Glomerular endothelial cell (primary cell): ENCODE measurements around the gene ST6GALNAC4. TPM values are rescaled to one million over a fixed set of nuclear protein-coding genes. Genes with fewer than 3 reads are reported as not detected.

ENCODE experiments used
- DNase-seq: peaks from one replicate; pipeline ENCODE4 v3.0.0-alpha.2; 2011; ENCODE audit warnings: low read depth, low spot score; ENCODE audit errors: extremely low read depth
- total RNA-seq: library from RNA; depleted of rRNA; stranded (reverse); fragments of >200 nt; gene quantifications from 2 replicates; pipeline ENCODE4 v1.2.3, GENCODE V29; 2015

Gene ST6GALNAC4
- total RNA-seq, 1 donor from 2014 or later: 59.7 TPM

DNA sequence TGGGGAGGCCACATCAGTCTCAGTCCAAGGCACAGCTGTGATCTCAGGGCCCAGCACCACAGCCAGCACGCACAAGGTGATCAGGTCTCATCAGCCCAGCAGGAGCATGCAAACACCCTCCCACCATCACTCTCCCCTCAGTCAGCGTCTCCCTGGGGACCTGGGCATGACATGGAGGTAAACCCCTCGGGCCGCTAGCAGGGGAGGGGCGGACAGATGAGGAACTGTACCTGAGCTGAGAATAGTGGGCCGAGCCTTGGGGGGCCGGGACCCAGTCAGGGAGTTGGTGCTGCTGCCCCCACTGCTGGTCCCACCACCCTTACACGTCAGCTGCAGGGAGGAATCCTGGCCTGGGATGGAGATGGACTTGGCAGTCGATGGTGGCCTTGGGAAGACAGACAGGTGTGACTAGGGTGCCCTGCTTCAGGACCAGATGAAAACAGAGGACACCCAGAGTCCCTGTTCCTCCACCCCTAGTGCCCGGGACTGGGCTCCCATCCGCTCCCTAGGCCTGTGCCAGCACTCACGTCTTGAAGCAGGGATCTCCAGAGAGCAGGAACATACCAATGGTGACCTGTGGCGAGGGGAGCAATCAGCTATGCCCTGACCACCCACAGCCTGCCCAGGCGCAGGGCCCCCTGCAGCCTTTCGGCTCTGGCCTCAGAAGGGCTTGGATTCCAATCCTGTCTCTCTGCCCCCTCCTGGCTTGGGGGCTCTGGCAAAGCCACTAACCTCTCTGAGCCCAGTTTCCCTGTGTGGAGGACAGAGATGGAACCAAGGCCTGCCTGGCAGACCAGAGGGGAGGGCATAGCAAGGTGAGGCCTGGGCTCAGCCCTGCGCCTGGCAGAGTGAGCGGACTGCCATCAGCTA is 31.2 kb upstream of the ST6GALNAC4 start:
- no peak for DNase-seq

DNA sequence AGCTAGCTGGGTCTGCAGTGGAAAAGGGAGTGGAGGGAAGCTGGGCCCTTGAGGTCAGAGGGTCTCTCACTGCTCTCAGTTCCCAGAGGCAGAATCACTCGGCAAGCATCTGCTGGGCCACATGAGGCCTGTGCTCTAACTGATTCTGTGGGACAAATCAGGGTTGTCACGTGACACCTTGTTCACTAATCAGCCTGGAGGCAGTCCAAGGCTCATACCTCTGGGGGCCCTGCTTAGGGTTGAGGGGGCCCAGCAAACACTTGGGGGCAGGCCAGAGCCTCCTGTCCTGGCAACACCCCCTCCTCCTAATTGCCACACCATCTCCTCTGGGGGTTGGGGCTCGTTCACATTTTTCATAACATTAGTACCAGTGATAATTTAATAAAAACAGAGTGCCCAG is 29.9 kb upstream of the ST6GALNAC4 start:
- no peak for DNase-seq

DNA sequence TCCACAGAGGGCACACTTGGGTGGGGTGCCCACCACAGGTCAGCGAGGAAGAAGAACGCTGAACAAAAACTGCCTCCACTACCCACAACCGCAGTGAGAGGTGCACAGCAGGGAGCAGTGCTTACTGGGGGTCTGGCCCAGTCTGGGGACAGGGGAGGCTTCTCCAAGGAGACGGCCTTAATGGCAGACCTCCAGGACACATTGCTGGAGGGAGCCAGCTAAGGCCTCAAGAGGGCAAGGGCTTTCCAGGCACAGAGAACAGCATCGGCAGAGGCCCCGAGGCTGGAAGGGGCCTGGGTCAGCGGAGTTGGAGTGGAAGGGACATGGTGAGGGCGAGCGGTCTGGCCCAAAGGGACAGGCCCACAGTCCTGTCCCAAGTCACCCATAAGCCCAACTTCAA is 29.1 kb upstream of the ST6GALNAC4 start:
- no peak for DNase-seq

DNA sequence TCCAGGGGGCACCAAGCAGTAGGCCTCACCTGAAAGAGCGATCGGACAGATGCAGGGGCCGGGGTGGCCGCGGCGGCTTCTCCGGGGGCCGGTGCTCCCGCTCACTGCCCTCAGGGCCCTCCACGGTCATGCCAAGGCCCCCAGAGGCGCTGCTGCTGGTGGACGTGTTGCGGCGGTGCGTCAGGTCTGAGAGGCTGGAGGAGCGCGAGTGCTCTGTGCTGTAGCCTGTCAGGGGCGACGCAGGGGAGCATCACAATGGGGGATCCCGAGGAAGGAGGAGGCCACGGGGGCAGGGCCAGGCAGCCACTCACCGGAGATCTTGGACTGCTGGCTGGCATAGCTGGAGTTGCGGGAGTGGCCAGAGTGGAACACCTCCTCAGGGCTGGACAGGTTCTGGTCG is 28.5 kb upstream of the ST6GALNAC4 start:
- DNase-seq: no peak

DNA sequence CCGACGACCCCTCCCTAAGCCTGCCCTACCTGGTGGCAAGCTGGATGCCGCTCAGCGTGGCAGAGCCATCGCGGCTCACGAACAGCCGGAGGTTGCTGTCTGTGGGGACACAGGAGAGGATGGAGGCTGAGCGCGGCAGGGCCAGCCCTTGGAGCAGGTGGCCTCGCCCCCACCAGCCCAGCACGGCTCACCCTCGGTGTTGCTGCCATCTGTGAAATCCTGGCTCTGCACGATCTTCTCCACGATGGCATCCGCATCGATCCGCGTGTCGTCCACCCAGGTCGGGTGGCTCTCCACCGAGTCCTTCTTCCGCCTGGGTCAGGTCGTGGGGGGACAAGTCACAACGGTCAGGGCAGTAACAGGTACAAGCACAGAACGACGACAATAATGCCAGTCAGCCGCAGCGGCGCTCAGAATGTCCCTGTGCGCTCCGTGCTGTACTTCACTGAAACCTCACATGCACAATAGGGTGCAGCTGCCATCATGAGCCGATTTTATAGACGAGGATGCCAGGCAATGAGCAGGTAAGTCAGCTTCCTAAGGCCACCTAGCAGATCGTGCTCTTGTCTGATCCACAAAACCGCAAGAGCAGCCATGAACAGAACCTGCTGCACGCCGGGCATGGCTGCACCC is 27.9 kb upstream of the ST6GALNAC4 start:
- DNase-seq: no peak

DNA sequence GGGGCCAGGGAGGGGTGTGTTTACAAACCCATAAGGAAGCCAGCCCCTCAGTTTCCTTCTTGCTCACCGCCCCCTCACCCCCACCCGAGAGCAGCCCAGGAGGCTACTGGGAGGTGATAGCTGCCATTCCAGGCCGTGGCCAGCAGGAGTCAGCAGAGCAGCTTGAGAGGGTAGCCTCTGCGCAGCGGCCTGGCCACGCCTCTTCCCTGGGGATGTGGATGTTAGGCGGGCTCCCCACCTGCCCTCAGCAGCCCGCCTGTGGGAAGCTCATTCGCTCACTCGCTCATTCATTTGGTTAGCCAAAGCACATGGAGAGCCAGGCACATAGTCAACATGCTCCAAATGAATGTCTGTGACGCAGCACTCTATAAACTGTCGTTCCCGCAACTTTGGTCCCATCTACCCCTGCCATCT is 26.9 kb upstream of the ST6GALNAC4 start:
- no peak for DNase-seq

DNA sequence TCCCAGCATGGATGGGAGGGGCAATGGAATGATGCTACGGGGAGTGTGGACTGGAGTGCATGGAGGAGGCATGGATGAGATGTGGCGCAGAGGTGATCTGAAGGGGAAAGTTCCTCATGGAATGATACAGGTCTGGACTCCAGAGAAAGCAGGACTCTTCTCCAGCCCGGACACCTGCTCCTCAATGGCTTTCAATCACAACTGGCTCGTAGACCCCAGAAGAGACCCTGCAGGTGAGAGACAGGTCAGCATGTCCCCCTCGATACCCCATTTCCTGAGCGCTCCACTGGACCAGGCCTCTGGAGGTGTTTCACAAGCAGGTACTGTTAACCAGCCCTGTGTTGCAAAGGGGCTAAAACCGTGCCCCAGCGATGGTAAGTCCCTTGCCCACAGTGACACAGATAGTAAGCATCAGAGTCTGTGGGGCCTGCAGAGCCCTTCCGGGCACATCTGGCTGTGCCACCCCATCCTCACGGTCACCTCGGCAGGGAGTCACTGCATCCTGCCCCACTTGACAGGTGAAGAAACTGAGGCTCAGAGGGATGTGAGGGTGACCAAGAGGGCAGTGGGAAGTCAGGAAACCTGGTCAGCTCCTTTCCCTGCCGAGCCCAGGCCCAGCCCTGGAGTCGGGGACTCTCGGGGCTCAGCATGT is 26.3 kb upstream of the ST6GALNAC4 start:
- DNase-seq: no peak

DNA sequence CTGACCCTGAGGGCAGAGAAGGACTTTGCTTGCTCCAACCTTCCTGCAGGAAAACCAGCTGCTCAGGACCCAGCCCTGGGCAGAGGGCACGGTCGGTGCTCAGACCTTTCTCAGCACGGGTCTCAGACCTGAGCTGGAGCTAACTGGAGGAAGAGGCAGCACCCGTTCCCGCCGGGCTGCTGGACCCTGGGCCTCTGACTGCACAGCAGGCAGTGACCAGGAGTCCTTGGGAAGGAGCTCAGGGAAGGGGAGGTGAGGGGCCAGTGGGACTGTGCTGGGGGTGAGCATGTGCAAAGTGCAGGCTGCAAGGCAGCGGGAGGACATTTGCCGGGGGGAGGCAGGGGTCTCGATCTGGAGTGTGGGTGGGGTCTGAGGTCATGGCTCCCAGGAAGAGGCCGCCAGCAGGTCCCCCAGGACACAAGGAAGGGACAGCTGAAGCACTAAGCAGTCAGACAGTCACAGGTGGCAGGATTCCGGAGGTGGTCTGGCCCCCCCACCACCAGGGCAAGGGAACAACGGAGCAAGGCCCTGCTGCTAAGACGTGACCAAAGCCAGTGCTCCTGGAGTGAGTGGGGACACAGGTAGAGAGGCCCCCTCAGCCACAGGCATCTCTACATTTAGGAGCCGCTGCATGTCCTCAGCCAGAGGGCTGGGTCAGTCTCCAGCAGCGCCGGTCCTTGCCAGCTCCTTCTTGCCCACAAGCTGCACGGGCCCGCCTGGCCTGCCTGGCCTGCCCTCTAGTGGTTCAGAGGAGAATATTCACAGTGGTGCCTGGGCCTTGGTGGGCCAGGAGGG is 25.6 kb upstream of the ST6GALNAC4 start:
- no peak for DNase-seq

DNA sequence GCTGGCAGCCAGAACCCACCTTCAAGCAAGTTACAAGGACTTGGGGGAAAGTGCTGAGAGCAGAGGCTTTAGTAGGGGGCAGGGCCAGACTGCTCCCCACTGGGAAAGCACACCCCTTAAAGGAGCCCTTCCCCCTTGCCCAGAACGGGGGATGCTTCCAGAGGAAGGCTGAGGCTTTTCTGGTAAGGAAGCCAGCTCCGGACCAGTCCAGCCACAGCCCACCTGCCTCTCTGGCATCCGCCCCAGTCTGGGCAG is 25.0 kb upstream of the ST6GALNAC4 start:
- DNase-seq: no peak

DNA sequence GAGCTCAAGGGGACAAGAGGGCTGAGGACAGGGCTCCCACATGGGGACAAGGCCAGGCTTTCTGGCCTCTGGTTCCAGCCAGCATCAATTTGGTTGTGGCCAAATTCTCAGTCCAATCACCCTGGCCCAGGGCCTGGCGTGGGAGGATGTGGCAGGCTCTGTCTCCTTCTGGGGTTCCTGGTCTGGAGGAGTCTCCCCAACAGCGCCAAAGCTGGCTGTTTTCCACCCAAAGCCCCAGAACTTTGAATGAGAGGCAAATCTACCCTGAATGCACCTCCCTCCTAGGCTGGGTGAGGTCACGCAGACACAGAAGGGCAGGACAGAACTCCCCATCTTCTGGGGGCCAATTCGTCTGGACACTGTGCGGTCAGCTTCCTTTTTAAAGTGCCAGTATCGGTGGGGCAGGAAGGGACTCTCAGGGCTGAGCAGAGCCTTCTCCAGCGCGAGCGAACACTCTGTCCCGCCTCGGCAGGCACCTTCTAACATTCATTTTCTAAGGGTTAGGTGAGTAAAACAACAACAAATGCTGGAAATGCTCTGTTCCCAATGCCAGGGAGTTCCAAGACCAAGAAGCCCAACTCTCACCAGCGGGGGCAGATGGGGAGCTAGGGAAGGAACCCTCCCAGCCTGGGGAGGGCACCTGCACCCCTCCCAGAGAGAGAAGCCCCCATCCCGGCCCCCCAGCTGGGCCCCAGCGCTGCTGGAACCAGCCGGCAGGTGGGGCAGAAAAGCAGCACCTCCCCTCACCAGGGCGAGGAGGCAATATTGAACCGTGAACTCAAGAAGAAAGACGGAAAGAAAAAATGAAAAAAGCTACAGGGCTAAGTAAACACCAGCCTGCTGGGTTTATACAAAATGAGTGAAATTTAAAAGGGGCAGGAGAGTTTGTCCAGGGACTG is 24.5 kb upstream of the ST6GALNAC4 start:
- no peak for DNase-seq

DNA sequence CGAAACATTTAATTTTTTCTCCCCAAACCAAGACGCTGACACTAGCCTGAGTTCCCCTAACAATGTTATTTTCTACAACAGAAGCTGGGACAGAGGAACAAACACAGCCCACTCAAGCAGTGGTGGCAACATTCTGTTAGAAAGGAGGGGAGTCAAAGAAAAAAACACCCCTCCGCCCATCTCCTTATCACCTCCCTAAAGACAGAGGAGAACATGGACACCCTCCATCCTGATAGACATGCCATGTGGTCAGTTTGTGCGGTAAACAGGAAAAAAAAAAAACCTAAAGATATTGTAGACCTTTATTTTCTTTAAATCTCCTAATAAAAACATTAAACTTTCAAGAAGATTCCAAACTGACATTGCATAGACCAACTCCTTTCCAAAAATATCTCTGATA is 23.8 kb upstream of the ST6GALNAC4 start:
- no peak for DNase-seq

DNA sequence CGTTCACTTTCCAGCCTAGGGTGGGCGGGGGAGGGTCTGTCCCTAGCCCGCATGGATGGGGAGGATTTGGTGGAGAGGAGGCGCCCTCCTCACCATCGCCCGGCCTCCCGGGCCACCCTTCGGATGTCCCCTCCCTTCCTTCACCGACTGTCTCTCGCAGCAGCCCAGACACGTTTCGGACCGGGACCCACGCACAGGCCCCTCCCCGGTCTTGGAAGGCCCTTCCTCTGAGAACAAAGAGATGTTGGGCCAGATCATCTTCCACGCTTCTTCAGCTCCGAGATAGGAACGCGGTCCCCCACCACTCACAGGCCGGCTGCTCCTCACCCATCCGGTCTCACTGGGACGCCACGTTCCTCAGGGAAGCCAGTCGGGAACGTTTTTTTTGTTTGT is 21.5 kb upstream of the ST6GALNAC4 start:
- no peak for DNase-seq

DNA sequence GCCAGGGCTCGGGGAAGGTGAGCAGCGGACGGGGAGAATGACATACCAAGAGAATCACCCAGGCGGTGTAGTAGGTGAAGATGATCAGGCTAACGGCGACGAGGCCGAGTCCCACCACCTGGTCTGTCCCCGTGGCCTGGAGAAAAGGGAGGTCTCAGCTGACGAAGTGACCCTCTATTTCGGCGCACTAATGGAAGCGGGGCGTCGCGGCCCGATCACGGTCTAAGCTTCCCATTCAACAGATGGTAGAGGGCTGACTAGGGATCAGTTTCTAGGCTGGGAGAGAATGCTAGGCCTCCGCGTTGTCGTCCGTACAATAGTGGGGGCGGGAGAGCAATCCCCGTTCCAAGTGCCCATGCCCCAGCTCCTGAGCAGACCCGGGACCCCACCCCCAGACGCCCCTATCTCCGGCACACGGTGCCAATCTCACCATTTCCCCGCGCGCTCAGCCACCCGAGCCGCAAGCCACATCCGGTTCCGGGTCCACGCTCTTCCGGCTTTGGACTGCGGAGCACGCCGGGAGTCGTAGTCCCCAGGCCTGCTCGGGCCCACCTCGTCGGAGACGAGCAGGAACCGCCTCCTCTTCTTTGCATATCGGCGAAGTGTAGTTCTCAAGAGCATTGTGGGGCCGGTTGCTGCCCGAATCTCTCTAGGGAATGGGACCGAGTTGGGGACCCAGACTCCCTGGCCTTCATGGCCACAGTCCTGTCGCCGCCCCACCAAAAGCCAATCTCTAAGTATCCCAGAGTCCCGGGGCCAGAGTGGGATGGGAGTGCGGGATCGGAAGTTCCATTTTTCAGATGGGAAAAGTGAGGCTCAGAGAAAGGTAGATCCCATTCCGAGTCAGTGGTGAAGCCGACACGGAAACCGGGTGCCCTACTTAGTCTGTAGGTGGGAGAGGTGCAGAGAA is 20.8 kb upstream of the ST6GALNAC4 start, which contains the start of gene DPM2:
DPM2 (minus strand) TSS at position 467 of the 910 bp plus-strand sequence; CDS start at position 433, 34 bp downstream.
- no peak for DNase-seq

DNA sequence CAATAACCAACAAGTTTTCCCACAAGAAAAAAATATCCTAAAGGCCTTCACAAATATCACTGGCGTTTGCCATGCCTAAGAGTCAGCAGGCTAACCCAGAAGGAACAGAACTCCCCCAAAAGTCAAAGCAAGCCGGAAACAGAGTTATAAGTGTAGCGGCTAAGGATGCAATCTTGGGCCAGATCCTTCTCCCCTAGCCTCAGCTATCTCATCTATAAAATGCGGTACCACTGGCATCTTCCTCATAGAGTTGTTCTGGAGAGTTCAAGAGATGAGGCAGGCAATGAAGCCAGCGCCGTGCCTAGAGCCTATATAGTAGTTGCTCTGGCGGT is 20.2 kb upstream of the ST6GALNAC4 start:
- DNase-seq: no peak

DNA sequence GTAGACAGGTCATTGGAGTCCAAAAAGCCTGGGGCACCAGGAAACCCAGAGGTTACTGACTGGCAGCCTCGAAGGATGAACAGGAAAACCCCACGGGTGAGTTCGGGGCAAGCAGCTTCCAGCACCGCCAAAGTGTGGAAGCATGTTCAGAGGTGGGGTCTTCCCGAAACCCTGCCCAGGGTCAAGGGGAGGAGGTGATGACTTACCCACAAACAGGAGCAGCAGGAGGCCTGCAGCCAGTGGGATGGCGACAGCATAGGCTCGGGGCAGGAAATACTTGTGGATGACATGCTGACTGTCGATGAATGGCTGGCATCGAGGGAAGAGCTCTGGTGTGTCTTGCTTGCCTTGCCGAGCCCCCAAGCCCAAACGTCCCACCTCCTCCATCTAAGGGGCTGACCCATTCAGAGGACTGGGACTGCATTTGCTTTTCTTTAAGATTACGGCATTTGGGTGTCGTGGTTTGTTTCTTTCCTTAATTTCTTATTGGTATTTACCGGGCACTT is 19.6 kb upstream of the ST6GALNAC4 start:
- no peak for DNase-seq

DNA sequence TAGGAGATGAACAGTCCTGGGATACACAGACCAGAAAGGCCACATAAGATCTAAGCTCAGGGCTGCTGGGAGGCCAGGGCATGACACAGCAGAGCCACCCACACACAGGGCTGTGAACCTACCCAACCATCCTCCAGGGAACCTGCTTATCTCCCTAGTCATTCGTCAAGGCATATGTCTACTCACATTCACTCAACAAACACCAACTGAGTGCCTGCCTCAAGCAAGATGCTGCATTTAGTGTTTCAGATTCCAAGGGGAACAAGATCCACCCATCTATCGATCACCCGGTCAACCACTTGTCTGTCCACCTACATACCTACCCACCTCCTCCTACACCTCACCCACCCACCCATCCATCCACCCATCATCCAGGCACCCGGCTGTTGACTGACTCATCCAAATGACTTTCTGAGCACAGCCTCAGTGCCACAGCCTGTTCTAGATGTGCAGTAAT is 19.0 kb upstream of the ST6GALNAC4 start:
- DNase-seq: no peak

DNA sequence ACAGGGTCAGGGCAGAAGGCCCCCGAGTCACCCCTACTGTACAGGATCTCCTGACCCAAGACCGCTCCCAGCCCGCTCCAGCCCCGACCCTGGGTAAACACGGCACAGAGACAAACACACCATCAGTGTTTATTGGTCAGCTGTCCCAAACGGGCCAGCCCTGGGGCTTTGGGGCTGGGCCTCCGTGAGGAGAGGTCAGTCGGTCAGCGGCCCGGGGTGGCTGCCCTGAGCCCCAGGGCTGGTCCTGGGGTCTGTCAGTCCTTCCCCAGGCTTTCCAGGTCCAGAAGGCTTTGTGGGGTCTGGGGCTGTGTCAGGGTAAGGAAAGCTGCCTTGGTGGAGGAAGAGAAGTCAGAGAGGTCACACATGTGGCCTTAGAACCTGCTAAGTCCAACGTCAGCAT is 18.1 kb upstream of the ST6GALNAC4 start:
- no peak for DNase-seq

DNA sequence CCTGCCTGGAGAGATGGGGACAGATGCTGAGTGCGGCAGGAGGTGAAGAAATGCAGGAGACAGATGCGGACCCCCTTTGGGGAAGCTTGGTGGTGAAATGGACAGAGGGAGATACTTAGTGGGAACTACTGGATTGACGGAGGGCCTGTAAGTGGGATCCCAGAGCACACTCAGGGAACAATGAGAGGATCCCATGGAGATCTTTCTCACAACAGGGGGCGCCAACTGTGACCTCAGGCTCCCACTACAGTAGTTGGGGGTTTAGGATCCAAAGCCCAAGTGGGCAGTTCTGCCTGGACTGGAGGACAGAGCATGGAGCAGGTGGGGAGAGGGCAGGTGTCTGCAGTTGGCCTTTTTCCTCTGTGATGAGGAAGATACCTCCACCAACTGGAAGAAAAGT is 17.4 kb upstream of the ST6GALNAC4 start:
- no peak for DNase-seq
